Endothelial cell of umbilical vein (primary cell): ENCODE measurements around the gene PGF. TPM values are rescaled to one million over a fixed set of nuclear protein-coding genes. Genes with fewer than 3 reads are reported as not detected.

Experiments
- BruUV-seq: library from RNA; stranded (reverse); fragments of 400-500 nt; replicated peaks from 2 replicates; lab custom pipeline; 2021; lab: Mats Ljungman, UMichigan
- CTCF ChIA-PET: fragments of 300-600, 350-600 bp; sonication (Branson Sonifier 250); formaldehyde crosslinking; loops from one replicate; lab custom pipeline; 2021; ENCODE audit warnings: antibody characterized with exemption, inconsistent platforms; lab: Charles Lee
- POLR2A ChIA-PET: fragments of 300-600, 350-600 bp; sonication (Branson Sonifier 250); formaldehyde crosslinking; loops from one replicate; lab custom pipeline; 2021; ENCODE audit warnings: antibody characterized with exemption, inconsistent platforms; lab: Charles Lee
- DNase-seq: peaks from one replicate; pipeline ENCODE4 v3.0.0-alpha.2; 2011; ENCODE audit warnings: low read depth, low spot score
- FAIRE-seq: peaks from 2 replicates; lab custom pipeline; 2011; peaks lifted over from hg19 to GRCh38; lab: Jason Lieb, UNC
- H2AFZ ChIP-seq: 2 replicates; pipeline ENCODE4 v1.6.0; 2012; ENCODE audit warnings: low read depth, low read length, control low read depth, inconsistent platforms
- H3K27ac ChIP-seq: 2 replicates; pipeline ENCODE4 v1.5.1; 2011; ENCODE audit warnings: low read depth, mild to moderate bottlenecking, control low read depth, low read length, moderate library complexity; ENCODE audit not compliant: insufficient read depth
- H3K27me3 ChIP-seq, 2 experiments: 2 replicates each; pipeline versions ENCODE4 v1.6.0 to v1.6.1; 2011; ENCODE audit warnings: low read length in 2 of 2, mixed read lengths in 1 of 2; ENCODE audit not compliant: control insufficient read depth in 2 of 2, insufficient read depth in 2 of 2
- H3K36me3 ChIP-seq, 2 experiments: 2 replicates in 1 of 2; 3 replicates in 1 of 2; pipeline ENCODE4 v1.5.1; 2011; ENCODE audit warnings: low read length in 2 of 2, mild to moderate bottlenecking in 1 of 2, moderate library complexity in 1 of 2; ENCODE audit not compliant: control insufficient read depth in 2 of 2, insufficient read depth in 2 of 2; ENCODE audit errors: extremely low read depth in 1 of 2
- H3K4me1 ChIP-seq: 3 replicates; pipeline ENCODE4 v1.5.1; 2011; ENCODE audit warnings: mild to moderate bottlenecking, low read length; ENCODE audit not compliant: control insufficient read depth, insufficient read depth; ENCODE audit errors: extremely low read depth
- H3K4me2 ChIP-seq: 2 replicates; pipeline ENCODE4 v1.6.1; 2011; ENCODE audit warnings: low read length, control low read depth, mixed read lengths; ENCODE audit not compliant: insufficient read depth
- H3K4me3 ChIP-seq, 3 experiments: fragments of 200-600 bp in 1 of 3; sonication (generic), shearing (Covaris generic) in 1 of 3; replicated peaks in 1 of 3; 2 replicates each; pipeline ENCODE4 v1.5.1; 2011 to 2016; ENCODE audit warnings: control low read depth in 3 of 3, low read length in 3 of 3, mild to moderate bottlenecking in 2 of 3, inconsistent platforms in 1 of 3, low read depth in 1 of 3, moderate library complexity in 1 of 3; ENCODE audit not compliant: insufficient read depth in 1 of 3
- H3K79me2 ChIP-seq: 2 replicates; pipeline ENCODE4 v1.6.0; 2012; ENCODE audit warnings: low read length, inconsistent platforms; ENCODE audit not compliant: control insufficient read depth, insufficient read depth
- H3K9ac ChIP-seq: replicated peaks from 2 replicates; pipeline ENCODE3; 2011; ENCODE audit warnings: low read length, control low read depth; ENCODE audit not compliant: insufficient read depth; ENCODE audit errors: extremely low read depth
- H3K9me1 ChIP-seq: replicated peaks from 3 replicates; pipeline ENCODE4 v1.6.0; 2011; ENCODE audit warnings: mild to moderate bottlenecking, low read length; ENCODE audit not compliant: control insufficient read depth, insufficient read depth; ENCODE audit errors: extremely low read depth
- H3K9me3 ChIP-seq: replicated peaks from 2 replicates; pipeline ENCODE4 v1.5.1; 2012; ENCODE audit warnings: low read length, inconsistent platforms; ENCODE audit not compliant: control insufficient read depth, insufficient read depth
- H4K20me1 ChIP-seq: replicated peaks from 2 replicates; pipeline ENCODE3; 2011; ENCODE audit warnings: mild to moderate bottlenecking, low read length; ENCODE audit not compliant: control insufficient read depth, insufficient read depth; ENCODE audit errors: extremely low read depth
- EZH2 ChIP-seq: IDR thresholded peaks from 2 replicates; pipeline ENCODE4 v1.6.1; 2012; ENCODE audit warnings: borderline replicate concordance, low read depth, mild to moderate bottlenecking, moderate library complexity, low read length, inconsistent platforms; ENCODE audit not compliant: severe bottlenecking
- FOS ChIP-seq: IDR thresholded peaks from 2 replicates; pipeline ENCODE4 v1.6.1; 2011; ENCODE audit warnings: mild to moderate bottlenecking, low read length, moderate library complexity, borderline replicate concordance; ENCODE audit not compliant: insufficient read depth
- GATA2 ChIP-seq: IDR thresholded peaks from 2 replicates; pipeline ENCODE4 v1.7.0; 2011; ENCODE audit warnings: low read depth, mild to moderate bottlenecking, moderate library complexity, mixed read lengths, low read length; ENCODE audit not compliant: insufficient read length, insufficient read depth
- JUN ChIP-seq: IDR thresholded peaks from 2 replicates; pipeline ENCODE4 v1.6.1; 2011; ENCODE audit warnings: borderline replicate concordance, low read depth; ENCODE audit not compliant: insufficient read length, insufficient read depth
- MYC ChIP-seq: IDR thresholded peaks from one replicate; pipeline ENCODE4 v1.6.1; 2011; ENCODE audit warnings: mild to moderate bottlenecking, low read depth, low read length
- POLR2A ChIP-seq: IDR thresholded peaks from 2 replicates; pipeline ENCODE4 v1.6.1; 2012; ENCODE audit warnings: low read depth, mild to moderate bottlenecking, control low read depth, low read length
- POLR2AphosphoS5 ChIP-seq: IDR thresholded peaks from 2 replicates; pipeline ENCODE4 v1.6.1; 2012; ENCODE audit warnings: low read depth, mild to moderate bottlenecking, control low read depth, low read length, moderate library complexity; ENCODE audit not compliant: insufficient read depth
- dilution Hi-C: fragments of 300-500 bp; cut with MboI; formaldehyde crosslinking; loops from one replicate; pipeline ENCODE4 v1.15.0; 2019; ENCODE audit warnings: low sequenced_read_pairs; ENCODE audit not compliant: extremely low pct_ligation_motif_present
- intact Hi-C: fragments of 100-400 bp; cut with micrococcal nuclease; formaldehyde crosslinking; loops from one replicate; pipeline ENCODE4 v1.10.0; 2022
- polyA plus RNA-seq, 4 experiments: library from polyadenylated mRNA; depleted of rRNA in 3 of 4; stranded (reverse) in 3 of 4; unstranded in 1 of 4; fragments of >200 nt; gene quantifications; 2 replicates each; pipeline versions ENCODE4 v1.2.1 to v1.2.3, GENCODE V29; 2011 to 2012; ENCODE audit warnings: missing spikeins in 1 of 4
- total RNA-seq: library from RNA; stranded (reverse); gene quantifications from 2 replicates; pipeline ENCODE4 v1.2.3, GENCODE V29; 2021
- TF ChIP-seq, protein P1 (sequence below), 2 donors: IDR thresholded peaks; 1 replicate in 1 of 2; 2 replicates in 1 of 2; pipeline ENCODE4 v1.5.1; 2011; ENCODE audit warnings: low read length in 2 of 2, mild to moderate bottlenecking in 2 of 2, moderate library complexity in 2 of 2, control low read depth in 1 of 2, inconsistent platforms in 1 of 2, low read depth in 1 of 2; ENCODE audit not compliant: insufficient read depth in 1 of 2; ENCODE audit errors: extremely low read depth in 1 of 2
- TF ChIP-seq, protein P2 (sequence below): IDR thresholded peaks from 2 replicates; pipeline ENCODE4 v1.6.1; 2011; ENCODE audit not compliant: insufficient read depth, insufficient read length

Gene PGF
- total and polyA plus RNA-seq, 2 donors (not counting 3 experiments of a cell fraction or from before 2014, with no cell fraction given), result 89.0 to 206 TPM

DNA sequence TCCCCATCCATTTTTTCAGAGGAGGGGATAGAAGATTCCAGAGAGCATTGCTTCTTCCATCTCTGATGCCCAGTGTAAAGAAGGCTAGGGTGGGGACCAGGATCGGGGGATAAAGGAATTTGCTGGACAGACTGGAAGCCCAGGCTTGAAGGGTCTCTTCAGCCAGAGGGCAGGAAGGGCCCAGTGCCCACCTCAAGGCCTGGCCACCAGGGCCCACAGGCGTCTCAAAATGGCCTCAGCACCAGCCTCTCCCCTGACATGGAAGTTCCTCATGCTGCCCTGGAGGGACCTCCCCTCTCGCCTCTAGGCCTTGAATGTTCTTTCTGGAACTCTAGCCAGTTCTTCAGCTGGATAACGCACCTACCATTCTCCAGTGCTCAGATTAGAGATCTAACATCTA lies 35.1 kb downstream of the PGF start:
- no peak for FAIRE-seq

More for the DNA sequence above, 35.1 kb downstream of the PGF start:
- Histone ChIP-seq H3K27me3 (no peaks in the 10 kb centered on the region), H3K4me1 (peaks cover 5% of the 10 kb centered on the region), H3K4me2 (no peak overlapping the region), H3K9ac (no peak overlapping the region), H3K79me2 (no peaks in the 10 kb centered on the region), H3K9me3 (no peaks in the 10 kb centered on the region), H3K9me1 (no peaks in the 10 kb centered on the region), H3K27ac (no peak overlapping the region), H4K20me1 (no peaks in the 10 kb centered on the region), H2AFZ (no peak overlapping the region), H3K36me3 (no peaks in the 10 kb centered on the region), H3K4me3 (no peak overlapping the region)
- ChIA-PET POLR2A (no interaction called here), CTCF (interaction anchor here (0.7 to 4.5 kb wide), 3 partner anchors 20 to 168 kb away, joined by 4 to 38 read pairs (median 24); no protein-coding TSS in a partner anchor)
- intact Hi-C loops, result no loop called here
- DNase-seq, result no peak
- TF ChIP-seq, protein P1, sequence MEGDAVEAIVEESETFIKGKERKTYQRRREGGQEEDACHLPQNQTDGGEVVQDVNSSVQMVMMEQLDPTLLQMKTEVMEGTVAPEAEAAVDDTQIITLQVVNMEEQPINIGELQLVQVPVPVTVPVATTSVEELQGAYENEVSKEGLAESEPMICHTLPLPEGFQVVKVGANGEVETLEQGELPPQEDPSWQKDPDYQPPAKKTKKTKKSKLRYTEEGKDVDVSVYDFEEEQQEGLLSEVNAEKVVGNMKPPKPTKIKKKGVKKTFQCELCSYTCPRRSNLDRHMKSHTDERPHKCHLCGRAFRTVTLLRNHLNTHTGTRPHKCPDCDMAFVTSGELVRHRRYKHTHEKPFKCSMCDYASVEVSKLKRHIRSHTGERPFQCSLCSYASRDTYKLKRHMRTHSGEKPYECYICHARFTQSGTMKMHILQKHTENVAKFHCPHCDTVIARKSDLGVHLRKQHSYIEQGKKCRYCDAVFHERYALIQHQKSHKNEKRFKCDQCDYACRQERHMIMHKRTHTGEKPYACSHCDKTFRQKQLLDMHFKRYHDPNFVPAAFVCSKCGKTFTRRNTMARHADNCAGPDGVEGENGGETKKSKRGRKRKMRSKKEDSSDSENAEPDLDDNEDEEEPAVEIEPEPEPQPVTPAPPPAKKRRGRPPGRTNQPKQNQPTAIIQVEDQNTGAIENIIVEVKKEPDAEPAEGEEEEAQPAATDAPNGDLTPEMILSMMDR (IDR thresholded peaks at IDR 0.05; ENCODE audit: extremely low read depth in 1 of 2, insufficient read depth in 1 of 2, low read depth in 1 of 2, low read length in 2 of 2), result no peak
- TF ChIP-seq EZH2 (no peak), FOS (no peak), JUN (no peak), MYC (no peak), POLR2A (no peak), GATA2 (no peak), POLR2AphosphoS5 (no peak)
- TF ChIP-seq, protein P2, sequence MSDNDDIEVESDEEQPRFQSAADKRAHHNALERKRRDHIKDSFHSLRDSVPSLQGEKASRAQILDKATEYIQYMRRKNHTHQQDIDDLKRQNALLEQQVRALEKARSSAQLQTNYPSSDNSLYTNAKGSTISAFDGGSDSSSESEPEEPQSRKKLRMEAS, result no peak
- no TSS peak for BruUV-seq
- dilution Hi-C loops, result no loop called here
